Sigmoid colon (tissue), 4 donors: ENCODE results near the gene CANT1.

Experiments
- POLR2AphosphoS5 ChIP-seq, 4 donors: sonication (generic); formaldehyde crosslinking; IDR thresholded peaks; one replicate each; pipeline ENCODE4 v1.6.1; 2017; ENCODE audit warnings: antibody characterized with exemption in 4 of 4
- TF ChIP-seq, protein P1 (sequence below), 4 experiments: fragments of 450-650 bp in 3 of 4; fragments of 200-600 bp in 1 of 4; IDR thresholded peaks; one replicate each; pipeline ENCODE4 v1.5.1; 2016 to 2019; ENCODE audit warnings: antibody characterized with exemption in 4 of 4, mild to moderate bottlenecking in 3 of 4, moderate library complexity in 2 of 4

DNA sequence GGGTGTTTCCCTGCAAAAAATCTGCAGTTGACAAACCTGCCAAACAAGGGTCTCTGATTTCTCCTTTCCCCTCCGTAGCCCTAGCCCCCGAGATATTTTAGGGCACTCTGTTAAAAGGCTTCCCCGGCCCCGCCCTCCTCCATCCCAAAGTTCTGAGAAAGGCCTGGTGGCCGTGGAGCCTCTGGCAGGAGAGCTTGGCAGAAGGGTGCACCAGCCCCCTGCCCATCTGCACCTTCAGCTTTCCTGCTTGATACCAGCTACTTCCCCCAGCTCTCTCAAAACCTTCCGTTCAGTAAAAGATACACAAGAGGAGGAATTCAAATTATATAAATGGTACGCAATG, 711 bp upstream of the CANT1 start:
- no peak for TF ChIP-seq POLR2AphosphoS5 (IDR thresholded peaks at IDR 0.05)
- TF ChIP-seq, protein P1, sequence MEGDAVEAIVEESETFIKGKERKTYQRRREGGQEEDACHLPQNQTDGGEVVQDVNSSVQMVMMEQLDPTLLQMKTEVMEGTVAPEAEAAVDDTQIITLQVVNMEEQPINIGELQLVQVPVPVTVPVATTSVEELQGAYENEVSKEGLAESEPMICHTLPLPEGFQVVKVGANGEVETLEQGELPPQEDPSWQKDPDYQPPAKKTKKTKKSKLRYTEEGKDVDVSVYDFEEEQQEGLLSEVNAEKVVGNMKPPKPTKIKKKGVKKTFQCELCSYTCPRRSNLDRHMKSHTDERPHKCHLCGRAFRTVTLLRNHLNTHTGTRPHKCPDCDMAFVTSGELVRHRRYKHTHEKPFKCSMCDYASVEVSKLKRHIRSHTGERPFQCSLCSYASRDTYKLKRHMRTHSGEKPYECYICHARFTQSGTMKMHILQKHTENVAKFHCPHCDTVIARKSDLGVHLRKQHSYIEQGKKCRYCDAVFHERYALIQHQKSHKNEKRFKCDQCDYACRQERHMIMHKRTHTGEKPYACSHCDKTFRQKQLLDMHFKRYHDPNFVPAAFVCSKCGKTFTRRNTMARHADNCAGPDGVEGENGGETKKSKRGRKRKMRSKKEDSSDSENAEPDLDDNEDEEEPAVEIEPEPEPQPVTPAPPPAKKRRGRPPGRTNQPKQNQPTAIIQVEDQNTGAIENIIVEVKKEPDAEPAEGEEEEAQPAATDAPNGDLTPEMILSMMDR (IDR thresholded peaks at IDR 0.05), result no peak
